HG02852 (cell line): Measurements from ENCODE around the gene GMPR2.

ENCODE experiments used
- ATAC-seq: cut with Tn5 transposase; IDR thresholded peaks from one replicate; pipeline ENCODE4 v1.9.1; 2021; ENCODE audit warnings: mild to moderate bottlenecking, moderate library complexity; ENCODE audit not compliant: unreplicated experiment

GMPR2 gene

DNA sequence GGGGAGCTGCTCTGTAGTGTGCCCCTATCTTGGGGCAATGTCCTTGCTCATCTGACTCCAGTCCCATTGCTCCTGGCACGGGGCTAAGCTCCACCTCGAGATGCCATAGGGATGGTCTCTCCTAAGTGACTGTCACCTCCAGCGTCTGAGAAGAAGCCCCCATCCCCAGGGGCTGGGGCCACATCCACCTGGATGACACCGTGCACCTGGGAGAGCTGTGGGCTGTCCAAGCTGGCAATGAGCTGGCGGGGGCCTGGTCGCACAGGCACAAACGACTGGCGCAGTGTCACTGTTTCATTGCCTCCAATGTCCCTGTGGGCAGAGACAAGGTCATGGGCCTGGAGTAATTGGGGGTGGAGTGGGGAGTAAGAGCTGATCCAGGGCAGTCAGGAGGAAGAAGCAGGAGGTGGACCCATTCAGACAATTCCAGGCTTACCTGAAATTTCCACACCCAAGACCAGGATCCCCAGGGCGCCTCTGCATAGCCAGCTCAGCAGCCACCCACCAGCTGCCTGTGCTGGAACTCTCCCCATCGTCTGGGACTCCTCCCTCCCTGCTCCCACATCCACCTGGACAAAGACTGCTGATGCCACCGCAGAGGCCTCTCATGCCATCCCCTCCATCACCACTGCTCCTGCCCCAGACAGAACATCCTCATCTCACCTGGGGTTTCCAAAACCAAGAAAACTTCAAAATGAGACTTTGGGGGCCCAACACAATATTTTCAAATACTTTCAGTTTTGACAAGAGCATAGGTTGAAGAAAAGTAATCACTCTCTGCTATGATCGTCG is 16.7 kb downstream of the GMPR2 start:
- no peak for ATAC-seq

DNA sequence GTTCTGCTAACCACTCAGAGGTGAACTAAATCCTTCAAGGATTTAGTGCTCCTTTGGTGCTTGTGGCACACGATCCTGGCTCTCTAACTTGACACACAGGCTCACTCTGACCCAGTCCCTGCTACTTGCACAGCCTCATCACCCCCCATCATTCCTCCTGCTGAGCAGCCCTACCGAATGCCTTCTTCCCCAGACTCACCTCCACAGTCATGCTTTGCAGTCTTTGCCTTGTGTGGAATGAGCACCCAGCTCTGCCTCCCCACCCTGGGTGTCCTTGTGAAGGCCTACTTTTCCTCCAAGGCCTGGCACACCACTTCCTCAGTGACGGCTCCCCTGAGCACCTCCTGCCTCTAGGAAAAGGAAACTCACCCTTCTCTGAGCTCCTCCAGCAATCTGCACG is 17.6 kb downstream of the GMPR2 start:
- ATAC-seq = no peak

- ATAC-seq = no peak
These were observed 19.2 kb downstream of the GMPR2 start for GRCh38 chr14:24251880-24252288.

GRCh38 chr14:24252289-24253124 is 19.8 kb downstream of the GMPR2 start:
- no peak for ATAC-seq

DNA sequence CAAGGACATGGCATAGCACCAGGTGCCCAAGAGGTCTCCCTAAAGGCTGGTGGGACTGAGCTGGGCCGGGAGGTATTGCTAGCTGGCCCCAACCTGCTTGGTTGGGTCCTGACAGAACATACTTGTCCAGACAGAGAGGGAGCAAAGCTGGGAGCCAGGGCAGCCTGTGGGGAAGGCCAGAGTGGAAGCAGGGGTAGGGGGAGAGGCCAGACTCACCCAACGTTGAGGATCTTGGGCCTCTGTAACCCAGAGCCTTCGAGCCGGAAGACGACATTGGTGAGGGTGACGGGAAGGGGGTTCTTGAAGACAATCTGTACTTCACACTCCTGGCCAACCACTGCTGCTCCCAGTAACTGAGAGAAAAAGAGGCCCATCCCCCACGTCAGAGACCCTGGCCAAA is 21.2 kb downstream of the GMPR2 start:
- no peak for ATAC-seq

- ATAC-seq = no peak
These were observed 22.1 kb downstream of the GMPR2 start for GRCh38 chr14:24254630-24255392.

- ATAC-seq = no peak
These were observed 22.7 kb downstream of the GMPR2 start for GRCh38 chr14:24255438-24255837.

- ATAC-seq = no peak
These were observed 23.4 kb downstream of the GMPR2 start for GRCh38 chr14:24255931-24256711.

DNA sequence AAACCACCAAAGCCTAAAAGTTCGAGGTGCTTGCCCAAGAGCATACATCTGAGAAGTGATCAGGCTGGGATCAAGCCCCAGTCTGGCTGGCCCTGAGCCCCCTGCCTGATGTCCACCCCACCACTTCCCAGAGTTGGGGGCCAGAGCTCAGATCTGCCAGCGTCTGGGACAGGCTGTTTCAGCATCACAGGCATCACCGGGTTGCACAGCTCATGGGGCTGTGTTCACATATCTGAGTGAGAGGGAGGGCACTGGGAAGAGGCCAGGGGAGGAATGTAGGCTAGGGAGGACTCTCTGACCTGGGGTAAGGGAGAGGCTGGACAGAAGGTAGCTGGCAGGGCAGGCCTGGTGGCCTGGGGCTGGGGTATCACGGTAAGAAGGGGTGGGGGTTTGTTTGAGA is 24.2 kb downstream of the GMPR2 start:
- no peak for ATAC-seq

GRCh38 chr14:24258119-24258518 is 25.4 kb downstream of the GMPR2 start:
- ATAC-seq = no peak

- no peak for ATAC-seq
These were observed 26.0 kb downstream of the GMPR2 start for GRCh38 chr14:24258548-24259265.

DNA sequence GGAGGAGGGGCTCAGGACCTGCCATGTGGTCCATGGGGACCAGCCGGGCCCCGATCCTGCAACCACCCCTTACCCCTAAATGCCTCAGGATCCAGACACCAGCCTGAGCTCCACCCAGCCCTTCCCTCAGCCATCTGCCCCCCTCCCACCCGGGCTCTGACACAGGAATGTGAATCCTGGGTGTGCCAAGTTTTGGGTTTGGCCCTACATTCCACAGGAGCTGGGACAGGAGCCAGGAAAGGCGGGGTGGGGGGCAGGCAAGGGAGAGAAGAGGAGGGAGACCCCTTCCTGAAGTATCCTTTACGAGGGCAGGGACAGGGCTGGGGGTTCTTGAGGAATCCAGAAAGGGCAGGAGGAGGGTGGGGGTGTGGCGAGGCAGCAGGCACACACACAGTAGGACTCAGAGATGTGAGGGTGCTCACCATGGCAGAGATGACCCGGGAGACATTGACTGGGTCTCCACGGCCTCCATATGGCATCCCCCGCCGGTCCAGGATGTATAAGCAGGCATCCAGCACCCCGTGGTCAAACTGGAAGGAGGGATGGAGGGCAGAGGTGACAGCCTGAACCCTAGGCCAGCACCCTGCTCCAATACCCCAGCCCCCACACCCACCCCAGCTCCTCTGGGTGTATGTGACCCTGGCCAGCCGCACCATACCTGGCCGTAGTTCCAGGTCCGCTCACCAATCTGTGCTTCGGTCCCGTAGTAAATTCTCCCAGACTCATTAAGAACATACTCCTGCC is 26.7 kb downstream of the GMPR2 start:
- ATAC-seq = no peak

- ATAC-seq = no peak
These were observed 27.5 kb downstream of the GMPR2 start for GRCh38 chr14:24260026-24260779.

DNA sequence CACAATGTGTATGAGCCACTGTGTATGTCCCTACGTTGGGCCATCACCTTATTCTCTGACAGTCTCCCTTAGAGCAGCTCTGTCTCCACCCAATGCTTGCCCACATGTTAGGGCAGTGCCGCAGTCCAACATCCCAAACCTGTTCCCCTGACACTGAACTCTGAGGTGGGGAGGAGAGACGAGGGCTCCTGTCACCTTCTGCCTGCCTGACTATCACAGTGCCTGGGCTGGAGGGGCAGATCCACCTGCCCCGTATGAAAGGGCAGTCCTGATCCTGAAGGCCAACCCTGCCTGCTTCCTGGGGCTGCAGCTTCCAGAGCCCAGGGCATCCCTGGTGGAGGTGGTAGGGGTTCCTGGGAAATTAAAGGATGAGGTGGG is 28.0 kb downstream of the GMPR2 start:
- no peak for ATAC-seq

GRCh38 chr14:24261256-24261968 is 28.7 kb downstream of the GMPR2 start:
- ATAC-seq = no peak

GRCh38 chr14:24261969-24262327 is 29.2 kb downstream of the GMPR2 start:
- no peak for ATAC-seq

DNA sequence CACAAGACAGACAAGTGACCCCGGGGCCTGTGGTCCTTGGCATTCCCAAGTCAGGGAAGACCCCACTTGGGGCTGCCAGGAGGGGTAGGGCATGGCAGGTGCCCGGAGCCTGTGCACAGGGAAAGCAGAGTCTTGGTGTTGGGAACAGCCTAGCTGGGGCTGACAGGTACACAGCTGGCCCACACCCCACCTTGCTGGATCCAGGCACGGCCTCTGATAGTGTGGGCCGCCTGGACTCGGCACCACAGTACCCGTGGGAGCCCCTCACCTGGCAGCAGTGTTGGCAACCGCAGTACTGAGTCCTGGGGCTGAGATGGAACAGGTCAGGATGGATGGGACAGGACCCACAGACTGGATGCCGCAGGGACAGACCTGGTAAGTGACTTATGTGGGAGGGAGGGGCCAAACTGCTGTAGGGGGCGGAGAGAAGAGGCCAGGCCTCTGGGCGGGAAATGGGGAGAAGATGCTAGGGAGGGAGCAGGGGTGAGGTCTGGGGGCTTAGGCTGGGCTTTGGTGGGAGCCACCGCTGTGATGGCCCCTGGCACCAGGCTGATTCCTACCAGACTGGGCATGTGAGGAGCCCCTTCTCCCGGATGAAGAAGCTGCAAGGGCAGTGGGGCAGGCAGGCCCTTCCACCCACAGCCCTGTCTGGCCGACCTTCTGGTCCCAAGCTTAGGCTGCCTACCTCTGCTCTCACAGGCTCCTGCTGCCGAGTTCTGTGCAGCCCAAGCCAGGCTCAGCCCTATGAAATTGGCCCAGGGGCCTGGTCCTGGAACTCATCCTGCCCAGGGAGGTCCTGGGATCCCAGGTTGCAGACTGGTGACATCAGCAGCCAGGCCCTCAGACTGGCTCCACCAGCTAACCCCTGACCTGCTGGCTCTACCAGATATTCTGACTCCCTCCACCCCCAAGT is 30.3 kb downstream of the GMPR2 start, which contains the start of gene TGM1:
TSS of gene TGM1 (minus strand) at position 357 of the 913 bp plus-strand sequence. CDS start 825 bp downstream, outside the sequence.
- ATAC-seq = no peak
